ENCODE data around the gene CD7. TPM values are rescaled to one million over a fixed set of nuclear protein-coding genes. Genes with fewer than 3 reads are reported as not detected.

CD7 gene
- total and polyA plus RNA-seq, 9 of the 15 experiments (the other 6 are each of a cell fraction or from before 2014, with no cell fraction given) = 0.21 to 0.35 TPM; not detected in 7

DNA sequence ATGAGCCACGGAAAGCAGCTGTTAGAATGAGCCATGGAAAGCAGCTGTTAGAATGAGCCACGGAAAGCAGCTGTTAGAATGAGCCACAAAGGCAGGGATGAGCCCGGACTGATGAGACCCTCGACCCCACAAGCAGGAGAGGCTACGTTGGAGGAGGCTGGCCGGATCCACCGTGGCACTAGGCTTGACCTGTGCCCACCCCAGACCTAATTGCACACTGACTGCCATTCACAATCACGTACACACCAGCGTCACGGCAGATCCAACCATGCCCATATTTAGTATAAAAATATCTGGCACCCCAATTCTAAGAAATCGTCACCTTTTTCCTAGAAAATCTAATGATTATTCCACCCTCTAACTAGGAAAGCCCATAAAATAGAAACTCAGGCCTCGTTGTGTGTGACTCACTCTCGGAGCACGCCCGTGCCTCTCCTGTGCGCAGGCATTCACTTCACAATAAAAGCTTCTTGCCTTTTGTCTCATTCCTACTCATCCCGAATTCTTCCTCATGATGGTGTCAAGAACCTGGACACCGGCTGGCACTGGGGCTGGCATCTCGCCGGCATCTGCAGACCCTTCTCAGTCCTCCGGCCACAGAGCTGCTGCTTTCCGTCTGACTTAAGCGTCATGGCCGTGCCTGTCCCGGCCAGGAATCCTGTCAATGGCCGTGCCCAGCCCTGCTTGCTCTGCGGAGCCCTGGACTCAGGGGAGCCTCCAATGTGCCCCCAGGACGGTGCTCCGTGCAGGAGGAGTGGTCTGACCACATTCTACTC is 21.6 kb upstream of the CD7 start (continued):
- TF ChIP-seq, protein P1, sequence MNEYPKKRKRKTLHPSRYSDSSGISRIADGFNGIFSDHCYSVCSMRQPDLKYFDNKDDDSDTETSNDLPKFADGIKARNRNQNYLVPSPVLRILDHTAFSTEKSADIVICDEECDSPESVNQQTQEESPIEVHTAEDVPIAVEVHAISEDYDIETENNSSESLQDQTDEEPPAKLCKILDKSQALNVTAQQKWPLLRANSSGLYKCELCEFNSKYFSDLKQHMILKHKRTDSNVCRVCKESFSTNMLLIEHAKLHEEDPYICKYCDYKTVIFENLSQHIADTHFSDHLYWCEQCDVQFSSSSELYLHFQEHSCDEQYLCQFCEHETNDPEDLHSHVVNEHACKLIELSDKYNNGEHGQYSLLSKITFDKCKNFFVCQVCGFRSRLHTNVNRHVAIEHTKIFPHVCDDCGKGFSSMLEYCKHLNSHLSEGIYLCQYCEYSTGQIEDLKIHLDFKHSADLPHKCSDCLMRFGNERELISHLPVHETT (CRISPR knock-in tag; conservative IDR thresholded peaks at IDR 0.05 in 1 of 2, IDR thresholded peaks at IDR 0.05 in 1 of 2) = peak in 1 of 2 experiments; percentile 72; a peak in 1 of 4 replicates
- TF ChIP-seq GATAD2B (IDR thresholded peaks at IDR 0.05; ENCODE audit: borderline replicate concordance) (no peak; the same call in 1 of the 2 replicates), SMAD4 (CRISPR knock-in tag; conservative IDR thresholded peaks at IDR 0.05) (peak; percentile 60; the same call in 1 of the 2 replicates), ZNF75A (CRISPR knock-in tag; IDR thresholded peaks at IDR 0.05) (no peak), RNF2 (IDR thresholded peaks at IDR 0.05) (0 out of 2 replicates have a peak, but pooled peaks have one; percentile 38), MAZ (CRISPR knock-in tag; conservative IDR thresholded peaks at IDR 0.05 in 1 of 2, IDR thresholded peaks at IDR 0.05 in 1 of 2) (peak in 1 of 2 experiments; percentile 37; a peak in 1 of 4 replicates), MTF1 (CRISPR knock-in tag; IDR thresholded peaks at IDR 0.05; ENCODE audit: borderline replicate concordance) (no peak), CTBP1 (IDR thresholded peaks at IDR 0.05; ENCODE audit: borderline replicate concordance) (peak; percentile 63; the same call in 1 of the 2 replicates), MYNN (IDR thresholded peaks at IDR 0.05) (peak; percentile 100), MYNN (CRISPR knock-in tag; IDR thresholded peaks at IDR 0.05) (peak; percentile 100), PHF21A (IDR thresholded peaks at IDR 0.05; ENCODE audit: borderline replicate concordance, low read depth) (peak; percentile 63; the same call in 1 of the 2 replicates), KLF6 (CRISPR knock-in tag; IDR thresholded peaks at IDR 0.05; ENCODE audit: borderline replicate concordance) (peak; percentile 36; the same call in 1 of the 2 replicates), CEBPG (CRISPR knock-in tag; IDR thresholded peaks at IDR 0.05) (no peak), CEBPG (tag; conservative IDR thresholded peaks at IDR 0.05 in 1 of 2, IDR thresholded peaks at IDR 0.05 in 1 of 2) (no peak), SRF (CRISPR knock-in tag; IDR thresholded peaks at IDR 0.05) (peak; percentile 82 to 99), ZKSCAN8 (CRISPR knock-in tag; IDR thresholded peaks at IDR 0.05) (peak; percentile 48; the same call in 1 of the 2 replicates), L3MBTL2 (IDR thresholded peaks at IDR 0.05) (peak; percentile 94), TRIM24 (IDR thresholded peaks at IDR 0.05) (peak in 1 of 2 experiments; percentile 41; a peak in 1 of 4 replicates)
- TF ChIP-seq, protein P2, sequence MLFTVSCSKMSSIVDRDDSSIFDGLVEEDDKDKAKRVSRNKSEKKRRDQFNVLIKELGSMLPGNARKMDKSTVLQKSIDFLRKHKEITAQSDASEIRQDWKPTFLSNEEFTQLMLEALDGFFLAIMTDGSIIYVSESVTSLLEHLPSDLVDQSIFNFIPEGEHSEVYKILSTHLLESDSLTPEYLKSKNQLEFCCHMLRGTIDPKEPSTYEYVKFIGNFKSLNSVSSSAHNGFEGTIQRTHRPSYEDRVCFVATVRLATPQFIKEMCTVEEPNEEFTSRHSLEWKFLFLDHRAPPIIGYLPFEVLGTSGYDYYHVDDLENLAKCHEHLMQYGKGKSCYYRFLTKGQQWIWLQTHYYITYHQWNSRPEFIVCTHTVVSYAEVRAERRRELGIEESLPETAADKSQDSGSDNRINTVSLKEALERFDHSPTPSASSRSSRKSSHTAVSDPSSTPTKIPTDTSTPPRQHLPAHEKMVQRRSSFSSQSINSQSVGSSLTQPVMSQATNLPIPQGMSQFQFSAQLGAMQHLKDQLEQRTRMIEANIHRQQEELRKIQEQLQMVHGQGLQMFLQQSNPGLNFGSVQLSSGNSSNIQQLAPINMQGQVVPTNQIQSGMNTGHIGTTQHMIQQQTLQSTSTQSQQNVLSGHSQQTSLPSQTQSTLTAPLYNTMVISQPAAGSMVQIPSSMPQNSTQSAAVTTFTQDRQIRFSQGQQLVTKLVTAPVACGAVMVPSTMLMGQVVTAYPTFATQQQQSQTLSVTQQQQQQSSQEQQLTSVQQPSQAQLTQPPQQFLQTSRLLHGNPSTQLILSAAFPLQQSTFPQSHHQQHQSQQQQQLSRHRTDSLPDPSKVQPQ (CRISPR knock-in tag; IDR thresholded peaks at IDR 0.05; ENCODE audit: borderline replicate concordance) = no peak
- TF ChIP-seq, protein P3, sequence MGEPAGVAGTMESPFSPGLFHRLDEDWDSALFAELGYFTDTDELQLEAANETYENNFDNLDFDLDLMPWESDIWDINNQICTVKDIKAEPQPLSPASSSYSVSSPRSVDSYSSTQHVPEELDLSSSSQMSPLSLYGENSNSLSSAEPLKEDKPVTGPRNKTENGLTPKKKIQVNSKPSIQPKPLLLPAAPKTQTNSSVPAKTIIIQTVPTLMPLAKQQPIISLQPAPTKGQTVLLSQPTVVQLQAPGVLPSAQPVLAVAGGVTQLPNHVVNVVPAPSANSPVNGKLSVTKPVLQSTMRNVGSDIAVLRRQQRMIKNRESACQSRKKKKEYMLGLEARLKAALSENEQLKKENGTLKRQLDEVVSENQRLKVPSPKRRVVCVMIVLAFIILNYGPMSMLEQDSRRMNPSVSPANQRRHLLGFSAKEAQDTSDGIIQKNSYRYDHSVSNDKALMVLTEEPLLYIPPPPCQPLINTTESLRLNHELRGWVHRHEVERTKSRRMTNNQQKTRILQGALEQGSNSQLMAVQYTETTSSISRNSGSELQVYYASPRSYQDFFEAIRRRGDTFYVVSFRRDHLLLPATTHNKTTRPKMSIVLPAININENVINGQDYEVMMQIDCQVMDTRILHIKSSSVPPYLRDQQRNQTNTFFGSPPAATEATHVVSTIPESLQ (CRISPR knock-in tag; IDR thresholded peaks at IDR 0.05) = 0 out of 2 replicates have a peak, but pooled peaks have one; percentile 45

Measured in K562 (cell line).